GM13976 (cell line): ENCODE results near the gene GPR87.

Experiments
- DNase-seq: peaks from one replicate; pipeline ENCODE4 v3.0.0; 2012; ENCODE audit warnings: low spot score
- CTCF ChIP-seq: IDR thresholded peaks from 2 replicates; pipeline ENCODE4 v1.5.1; 2012; ENCODE audit warnings: borderline replicate concordance, mild to moderate bottlenecking; ENCODE audit not compliant: insufficient read depth; ENCODE audit errors: extremely low read depth, missing control alignments, control extremely low read depth
- in situ Hi-C: fragments of 300-500 bp; cut with MboI; formaldehyde crosslinking; loops from one replicate; pipeline ENCODE4 v1.12.0; 2022; ENCODE audit warnings: low sequenced_read_pairs, mixed read lengths, inconsistent platforms; ENCODE audit not compliant: unreplicated experiment

GPR87 gene

GRCh38 chr3:151283387-151283786 lies 33.2 kb downstream of the GPR87 start:
- TF ChIP-seq CTCF = no peak
- in situ Hi-C loops = loop anchor here (5.0 kb wide), 2 partner anchors 56 to 116 kb away; no protein-coding TSS in a partner anchor
- DNase-seq = no peak

GRCh38 chr3:151282921-151283320 lies 33.7 kb downstream of the GPR87 start:
- peak; percentile 60 for DNase-seq
- peak; percentile 31 for TF ChIP-seq CTCF
- in situ Hi-C loops = loop anchor here (5.0 kb wide), 2 partner anchors 56 to 116 kb away; no protein-coding TSS in a partner anchor

- no peak for DNase-seq
- in situ Hi-C loops = loop anchor here (5.0 kb wide), 2 partner anchors 54 to 114 kb away; no protein-coding TSS in a partner anchor
- no peak for TF ChIP-seq CTCF
Observed at GRCh38 chr3:151281671-151282324, 34.8 kb downstream of the GPR87 start.

GRCh38 chr3:151278230-151278629 lies 38.4 kb downstream of the GPR87 start, which contains the start of gene P2RY14:
Gene P2RY14, minus strand, starts transcription at chr3:151278542. Its CDS starts 64,226 bp downstream, at chr3:151214316.
- in situ Hi-C loops = no loop called here
- DNase-seq = no peak

GRCh38 chr3:151276687-151277042 lies 40.0 kb downstream of the GPR87 start:
- in situ Hi-C loops = no loop called here
- no peak for TF ChIP-seq CTCF
- no peak for DNase-seq

More at GRCh38 chr3:151278230-151278629, 38.4 kb downstream of the GPR87 start, which contains the start of gene P2RY14:
- no peak for TF ChIP-seq CTCF

- TF ChIP-seq CTCF = no peak
- DNase-seq = no peak
- in situ Hi-C loops = no loop called here
Observed at GRCh38 chr3:151276038-151276686, 40.5 kb downstream of the GPR87 start.
